Panc1 (cell line): Measurements from ENCODE around the gene GRM2. TPM values are rescaled to one million over a fixed set of nuclear protein-coding genes. Genes with fewer than 3 reads are reported as not detected.

Experiments
- ATAC-seq: fragments of 200-7000 bp; cut with Tn5 transposase; 2 replicates; pipeline ENCODE4 v1.9.1; 2020; ENCODE audit warnings: mild to moderate bottlenecking, moderate library complexity
- BruUV-seq: library from RNA; stranded (reverse); fragments of 400-500 nt; replicated peaks from 2 replicates; lab custom pipeline; 2021; lab: Mats Ljungman, UMichigan
- CTCF ChIA-PET: fragments of 300-600 bp; sonication (Branson Sonifier 250); formaldehyde crosslinking; loops from one replicate; lab custom pipeline; 2022; ENCODE audit warnings: antibody characterized with exemption; lab: Charles Lee
- POLR2A ChIA-PET: fragments of 300-600 bp; sonication (Branson Sonifier 250); formaldehyde crosslinking; loops from one replicate; lab custom pipeline; 2022; ENCODE audit warnings: antibody characterized with exemption; lab: Charles Lee
- DNase-seq: peaks from one replicate; pipeline ENCODE4 v3.0.0-alpha.2; 2010; ENCODE audit warnings: low read depth, low spot score
- H3K27ac ChIP-seq: 2 replicates; pipeline ENCODE4 v1.5.1; 2011; ENCODE audit warnings: mild to moderate bottlenecking, low read length, inconsistent platforms
- H3K27me3 ChIP-seq: fragments of 200-500 bp; sonication (Bioruptor generic); 2 replicates; pipeline ENCODE4 v1.6.0; 2014; ENCODE audit warnings: low read length, inconsistent platforms; ENCODE audit not compliant: control insufficient read depth, insufficient read depth
- H3K36me3 ChIP-seq: fragments of 200-500 bp; sonication (Bioruptor generic); 2 replicates; pipeline ENCODE4 v1.5.1; 2014; ENCODE audit warnings: inconsistent platforms, mild to moderate bottlenecking, low read length, moderate library complexity; ENCODE audit not compliant: control insufficient read depth, insufficient read depth
- H3K4me1 ChIP-seq: 2 replicates; pipeline ENCODE4 v1.5.1; 2011; ENCODE audit warnings: inconsistent platforms, mild to moderate bottlenecking, low read length, moderate library complexity; ENCODE audit not compliant: control insufficient read depth, insufficient read depth
- H3K4me3 ChIP-seq, 2 experiments: 2 replicates each; pipeline ENCODE4 v1.5.1; 2011 to 2012; ENCODE audit warnings: low read depth in 2 of 2, low read length in 2 of 2, mild to moderate bottlenecking in 2 of 2, inconsistent platforms in 1 of 2, moderate library complexity in 1 of 2
- H3K9me3 ChIP-seq: fragments of 200-500 bp; sonication (Bioruptor generic); 2 replicates; pipeline ENCODE4 v1.5.1; 2014; ENCODE audit warnings: low read depth, mild to moderate bottlenecking, inconsistent platforms, low read length, moderate library complexity; ENCODE audit not compliant: control insufficient read depth, insufficient read depth
- POLR2AphosphoS5 ChIP-seq: IDR thresholded peaks from 2 replicates; pipeline ENCODE4 v1.6.1; 2012; ENCODE audit warnings: mild to moderate bottlenecking, low read depth, low read length, moderate library complexity
- SIN3A ChIP-seq: IDR thresholded peaks from 2 replicates; pipeline ENCODE4 v1.6.1; 2012; ENCODE audit warnings: low read depth, mild to moderate bottlenecking, low read length, moderate library complexity, borderline replicate concordance; ENCODE audit not compliant: insufficient read depth
- TCF7L2 ChIP-seq: IDR thresholded peaks from 2 replicates; pipeline ENCODE4 v1.6.1; 2011; ENCODE audit warnings: mild to moderate bottlenecking, low read depth, low read length, inconsistent platforms
- in situ Hi-C: cut with HindIII; loops from 2 replicates; pipeline ENCODE4 v1.10.0; 2016; ENCODE audit warnings: low sequenced_read_pairs, low pct_unique_long_range_greater_than_20kb
- intact Hi-C: fragments of 100-400 bp; cut with micrococcal nuclease; formaldehyde crosslinking; loops from one replicate; pipeline ENCODE4 v1.10.0; 2022; ENCODE audit not compliant: unreplicated experiment
- total RNA-seq: library from RNA; stranded (reverse); gene quantifications from one replicate; pipeline ENCODE4 v1.2.1, GENCODE V29; 2021; ENCODE audit not compliant: unreplicated experiment
- TF ChIP-seq, protein P1 (sequence below), 2 experiments: IDR thresholded peaks; 2 replicates each; pipeline ENCODE4 v1.6.1; 2011 to 2012; ENCODE audit warnings: low read depth in 2 of 2, control low read depth in 1 of 2, low read length in 1 of 2, mild to moderate bottlenecking in 1 of 2, moderate library complexity in 1 of 2; ENCODE audit not compliant: insufficient read depth in 1 of 2
- TF ChIP-seq, protein P2 (sequence below): fragments of 450-650 bp; IDR thresholded peaks from 2 replicates; pipeline ENCODE4 v1.5.1; 2017; ENCODE audit warnings: mild to moderate bottlenecking

GRM2 gene
- total RNA-seq, 1 experiment from 2014 or later: 0.21 TPM

DNA sequence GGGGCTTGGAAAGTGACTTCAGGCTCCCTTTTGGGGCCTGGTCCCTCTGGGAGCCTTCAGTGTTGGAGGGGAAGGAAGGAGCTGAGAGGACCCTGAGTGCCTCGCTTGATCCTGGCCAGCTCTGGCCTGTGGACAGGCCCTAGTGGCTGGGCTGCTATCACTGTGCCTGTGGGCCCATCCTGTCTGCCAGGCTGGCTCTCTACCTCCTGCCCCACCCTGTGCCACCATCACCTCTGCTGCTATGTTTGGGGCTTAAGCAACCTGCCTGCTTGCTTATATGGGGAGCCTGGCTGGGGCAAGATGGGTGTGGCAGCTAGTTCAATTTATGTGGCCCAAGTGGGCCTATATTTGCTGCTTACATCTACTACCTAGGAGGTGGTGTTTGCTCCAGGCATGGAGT lies 28.7 kb upstream of the GRM2 start:
- H3K27me3 ChIP-seq: no peaks in the 10 kb centered on the region
- BruUV-seq: no TSS peak
- no peak overlapping the region for H3K27ac ChIP-seq
- DNase-seq (no peak), ATAC-seq (no peak)
- in situ Hi-C loops: no loop called here
- CTCF ChIA-PET: no interaction called here
- H3K4me3 ChIP-seq: no peak overlapping the region
- H3K36me3 ChIP-seq: no peaks in the 10 kb centered on the region
- POLR2A ChIA-PET: no interaction called here
- no peaks in the 10 kb centered on the region for H3K4me1 ChIP-seq
- intact Hi-C loops: no loop called here
- H3K9me3 ChIP-seq: no peaks in the 10 kb centered on the region
- no peak for TF ChIP-seq SIN3A
- TF ChIP-seq TCF7L2: no peak
- TF ChIP-seq POLR2AphosphoS5: no peak
- TF ChIP-seq, protein P1, sequence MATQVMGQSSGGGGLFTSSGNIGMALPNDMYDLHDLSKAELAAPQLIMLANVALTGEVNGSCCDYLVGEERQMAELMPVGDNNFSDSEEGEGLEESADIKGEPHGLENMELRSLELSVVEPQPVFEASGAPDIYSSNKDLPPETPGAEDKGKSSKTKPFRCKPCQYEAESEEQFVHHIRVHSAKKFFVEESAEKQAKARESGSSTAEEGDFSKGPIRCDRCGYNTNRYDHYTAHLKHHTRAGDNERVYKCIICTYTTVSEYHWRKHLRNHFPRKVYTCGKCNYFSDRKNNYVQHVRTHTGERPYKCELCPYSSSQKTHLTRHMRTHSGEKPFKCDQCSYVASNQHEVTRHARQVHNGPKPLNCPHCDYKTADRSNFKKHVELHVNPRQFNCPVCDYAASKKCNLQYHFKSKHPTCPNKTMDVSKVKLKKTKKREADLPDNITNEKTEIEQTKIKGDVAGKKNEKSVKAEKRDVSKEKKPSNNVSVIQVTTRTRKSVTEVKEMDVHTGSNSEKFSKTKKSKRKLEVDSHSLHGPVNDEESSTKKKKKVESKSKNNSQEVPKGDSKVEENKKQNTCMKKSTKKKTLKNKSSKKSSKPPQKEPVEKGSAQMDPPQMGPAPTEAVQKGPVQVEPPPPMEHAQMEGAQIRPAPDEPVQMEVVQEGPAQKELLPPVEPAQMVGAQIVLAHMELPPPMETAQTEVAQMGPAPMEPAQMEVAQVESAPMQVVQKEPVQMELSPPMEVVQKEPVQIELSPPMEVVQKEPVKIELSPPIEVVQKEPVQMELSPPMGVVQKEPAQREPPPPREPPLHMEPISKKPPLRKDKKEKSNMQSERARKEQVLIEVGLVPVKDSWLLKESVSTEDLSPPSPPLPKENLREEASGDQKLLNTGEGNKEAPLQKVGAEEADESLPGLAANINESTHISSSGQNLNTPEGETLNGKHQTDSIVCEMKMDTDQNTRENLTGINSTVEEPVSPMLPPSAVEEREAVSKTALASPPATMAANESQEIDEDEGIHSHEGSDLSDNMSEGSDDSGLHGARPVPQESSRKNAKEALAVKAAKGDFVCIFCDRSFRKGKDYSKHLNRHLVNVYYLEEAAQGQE (IDR thresholded peaks at IDR 0.05; ENCODE audit: insufficient read depth in 1 of 2, low read depth in 2 of 2, low read length in 1 of 2): no peak
- TF ChIP-seq, protein P2, sequence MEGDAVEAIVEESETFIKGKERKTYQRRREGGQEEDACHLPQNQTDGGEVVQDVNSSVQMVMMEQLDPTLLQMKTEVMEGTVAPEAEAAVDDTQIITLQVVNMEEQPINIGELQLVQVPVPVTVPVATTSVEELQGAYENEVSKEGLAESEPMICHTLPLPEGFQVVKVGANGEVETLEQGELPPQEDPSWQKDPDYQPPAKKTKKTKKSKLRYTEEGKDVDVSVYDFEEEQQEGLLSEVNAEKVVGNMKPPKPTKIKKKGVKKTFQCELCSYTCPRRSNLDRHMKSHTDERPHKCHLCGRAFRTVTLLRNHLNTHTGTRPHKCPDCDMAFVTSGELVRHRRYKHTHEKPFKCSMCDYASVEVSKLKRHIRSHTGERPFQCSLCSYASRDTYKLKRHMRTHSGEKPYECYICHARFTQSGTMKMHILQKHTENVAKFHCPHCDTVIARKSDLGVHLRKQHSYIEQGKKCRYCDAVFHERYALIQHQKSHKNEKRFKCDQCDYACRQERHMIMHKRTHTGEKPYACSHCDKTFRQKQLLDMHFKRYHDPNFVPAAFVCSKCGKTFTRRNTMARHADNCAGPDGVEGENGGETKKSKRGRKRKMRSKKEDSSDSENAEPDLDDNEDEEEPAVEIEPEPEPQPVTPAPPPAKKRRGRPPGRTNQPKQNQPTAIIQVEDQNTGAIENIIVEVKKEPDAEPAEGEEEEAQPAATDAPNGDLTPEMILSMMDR: no peak

DNA sequence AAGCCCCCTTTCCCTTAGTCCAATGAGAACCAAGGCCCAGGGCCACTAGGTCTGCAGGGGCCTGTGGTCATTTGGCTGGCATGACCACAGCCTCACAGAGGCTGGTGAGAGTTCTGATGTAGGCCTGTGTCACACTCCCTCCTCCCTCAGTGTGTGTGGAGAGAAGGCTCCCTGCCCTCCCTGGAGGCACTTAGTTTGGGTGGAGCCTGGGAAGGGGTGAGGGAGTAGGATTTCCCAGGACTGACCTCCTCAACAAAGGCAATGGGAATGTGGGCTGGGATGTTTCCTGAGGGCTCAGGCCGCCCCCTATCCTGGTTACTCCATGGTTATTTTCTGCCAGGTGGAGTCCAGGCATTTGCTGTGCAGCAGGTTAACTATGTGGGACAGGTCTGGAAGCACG lies 28.2 kb upstream of the GRM2 start:
- DNase-seq (no peak), ATAC-seq (no peak)
- ChIA-PET CTCF (no interaction called here), POLR2A (no interaction called here)
- BruUV-seq: no TSS peak
- in situ Hi-C loops: no loop called here
- no peaks in the 10 kb centered on the region for H3K4me1 ChIP-seq
- no peak overlapping the region for H3K4me3 ChIP-seq
- intact Hi-C loops: no loop called here
- no peaks in the 10 kb centered on the region for H3K9me3 ChIP-seq
- no peaks in the 10 kb centered on the region for H3K36me3 ChIP-seq
- no peaks in the 10 kb centered on the region for H3K27me3 ChIP-seq
- no peak for TF ChIP-seq SIN3A
- TF ChIP-seq TCF7L2: no peak
- TF ChIP-seq, protein P2: no peak
- TF ChIP-seq, protein P1 (IDR thresholded peaks at IDR 0.05; ENCODE audit: insufficient read depth in 1 of 2, low read depth in 2 of 2, low read length in 1 of 2): no peak
- TF ChIP-seq POLR2AphosphoS5: no peak
- H3K27ac ChIP-seq: no peak overlapping the region
